ENCODE data around the gene CFAP119.

- no peak for TF ChIP-seq GATA2 (IDR thresholded peaks at IDR 0.05; ENCODE audit: low read depth, low read length)
- no peak for TF ChIP-seq GATA3 (IDR thresholded peaks at IDR 0.05; ENCODE audit: low read depth, low read length)
Measured at GRCh38 chr16:30787613-30788378, 25.9 kb upstream of the CFAP119 start.
